Measurements from ENCODE around the gene MAST2.

DNA sequence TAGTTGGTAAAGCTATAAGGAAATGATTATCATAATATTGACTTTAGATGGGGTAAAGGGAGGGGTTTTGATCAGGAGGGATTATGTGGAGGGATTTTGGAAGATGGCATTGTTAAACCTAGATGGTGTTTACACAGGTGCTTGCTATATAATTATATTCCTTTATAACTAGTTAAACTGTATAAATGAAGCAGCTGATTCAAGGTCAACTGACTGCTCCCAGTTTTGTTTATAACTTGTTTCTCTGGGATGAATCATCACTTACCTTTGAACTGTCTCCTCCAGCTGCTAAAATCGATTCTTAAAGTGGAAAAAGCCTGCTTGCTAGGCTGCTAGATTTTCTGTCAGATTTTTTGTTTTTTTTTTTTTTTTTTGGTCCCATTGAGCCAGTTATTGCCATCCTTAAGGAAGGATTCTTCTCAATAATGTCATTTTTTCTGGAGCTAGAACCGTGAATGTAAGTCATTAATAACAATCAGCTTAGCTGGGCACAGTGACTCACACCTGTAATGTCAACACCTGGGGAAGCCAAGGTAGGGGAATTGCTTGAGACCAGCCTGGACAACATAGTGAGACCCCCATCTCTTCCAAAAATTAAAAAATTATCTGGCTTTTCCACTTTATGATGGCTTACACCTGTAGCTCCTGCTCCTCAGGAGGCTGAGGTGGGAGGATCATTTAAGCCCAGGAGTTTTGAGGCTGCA, 175.8 kb downstream of the MAST2 start:
- TF ChIP-seq, protein P1, sequence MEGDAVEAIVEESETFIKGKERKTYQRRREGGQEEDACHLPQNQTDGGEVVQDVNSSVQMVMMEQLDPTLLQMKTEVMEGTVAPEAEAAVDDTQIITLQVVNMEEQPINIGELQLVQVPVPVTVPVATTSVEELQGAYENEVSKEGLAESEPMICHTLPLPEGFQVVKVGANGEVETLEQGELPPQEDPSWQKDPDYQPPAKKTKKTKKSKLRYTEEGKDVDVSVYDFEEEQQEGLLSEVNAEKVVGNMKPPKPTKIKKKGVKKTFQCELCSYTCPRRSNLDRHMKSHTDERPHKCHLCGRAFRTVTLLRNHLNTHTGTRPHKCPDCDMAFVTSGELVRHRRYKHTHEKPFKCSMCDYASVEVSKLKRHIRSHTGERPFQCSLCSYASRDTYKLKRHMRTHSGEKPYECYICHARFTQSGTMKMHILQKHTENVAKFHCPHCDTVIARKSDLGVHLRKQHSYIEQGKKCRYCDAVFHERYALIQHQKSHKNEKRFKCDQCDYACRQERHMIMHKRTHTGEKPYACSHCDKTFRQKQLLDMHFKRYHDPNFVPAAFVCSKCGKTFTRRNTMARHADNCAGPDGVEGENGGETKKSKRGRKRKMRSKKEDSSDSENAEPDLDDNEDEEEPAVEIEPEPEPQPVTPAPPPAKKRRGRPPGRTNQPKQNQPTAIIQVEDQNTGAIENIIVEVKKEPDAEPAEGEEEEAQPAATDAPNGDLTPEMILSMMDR (IDR thresholded peaks at IDR 0.05) = no peak
- no peak for TF ChIP-seq POLR2A (IDR thresholded peaks at IDR 0.05)

Measured in esophagus squamous epithelium (tissue), 4 donors.